ENCODE data around the gene TIAM2. TPM values are rescaled to one million over a fixed set of nuclear protein-coding genes. Genes with fewer than 3 reads are reported as not detected.

The TIAM2 gene
- total RNA-seq, 2 experiments from 2014 or later, result 5.4 to 6.2 TPM

DNA sequence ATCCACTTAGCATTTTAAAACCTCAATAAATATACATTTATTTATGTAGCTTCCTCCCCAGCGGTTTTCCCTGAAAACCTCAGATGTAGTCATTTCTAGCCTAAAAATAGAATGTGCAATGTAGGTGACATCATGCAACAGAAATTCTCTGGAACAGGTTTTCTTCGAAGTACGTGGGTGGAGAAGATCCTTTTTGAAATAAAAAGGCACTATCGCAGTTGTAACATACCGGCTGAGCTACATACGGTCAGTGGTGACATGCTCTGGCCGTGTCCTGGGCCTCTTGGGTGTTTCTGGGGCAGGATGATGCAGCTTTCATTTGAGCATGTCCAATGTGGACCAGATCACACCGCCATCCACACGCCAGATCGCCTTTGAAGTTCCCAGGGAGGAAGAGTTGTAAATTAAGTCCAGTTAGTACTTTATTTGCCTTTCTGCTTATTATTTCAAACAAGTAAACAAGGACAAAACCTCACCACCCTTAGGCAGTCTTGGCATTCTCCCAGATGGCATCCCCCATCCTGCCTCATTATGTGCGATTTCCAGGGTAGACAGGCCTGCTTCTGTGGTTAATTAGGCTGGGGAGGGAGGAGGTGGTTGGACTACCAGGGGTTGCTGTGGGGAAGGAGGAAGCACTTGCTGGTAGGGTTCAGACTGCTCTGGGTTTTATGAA lies 159.2 kb downstream of the TIAM2 start:
- intact Hi-C loops (cut with micrococcal nuclease; ENCODE audit: unreplicated experiment), result no loop called here
- no peak overlapping the region for H3K4me3 ChIP-seq (ENCODE audit: low read depth, low read length, poor library complexity, severe bottlenecking)

DNA sequence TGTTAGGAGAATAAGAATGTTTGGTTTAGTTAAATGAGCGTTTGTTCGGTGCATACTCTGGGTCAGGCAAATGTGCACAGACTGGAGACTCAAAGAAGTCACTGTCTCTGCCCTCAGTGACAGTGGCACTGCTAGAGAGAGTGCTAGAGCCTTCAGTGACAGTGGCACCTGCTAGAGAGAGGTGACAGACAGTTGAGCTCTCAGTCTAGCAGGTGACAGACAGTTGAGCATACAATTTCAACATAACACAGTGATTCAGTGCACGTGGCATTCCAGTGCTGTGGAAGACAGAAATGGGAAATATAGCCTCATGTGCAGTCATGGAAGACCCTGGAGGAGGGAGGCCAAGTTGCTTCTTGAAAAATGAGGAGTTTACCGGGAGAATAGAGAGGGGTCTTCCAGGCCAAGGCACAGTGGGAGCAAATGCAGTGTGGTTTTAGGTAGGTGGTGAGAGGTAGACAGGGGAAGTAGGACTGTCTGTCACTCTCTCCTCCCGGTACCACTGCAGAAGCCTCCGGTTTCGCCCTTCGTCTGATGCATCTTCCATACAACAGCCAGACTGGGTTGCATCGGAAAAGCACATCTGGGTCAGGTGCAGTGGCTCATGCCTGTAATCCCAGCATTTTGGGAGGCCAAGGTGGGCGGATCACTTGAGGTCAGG lies 160.8 kb downstream of the TIAM2 start:
- ChIA-PET CTCF (ENCODE audit: unreplicated experiment) (no interaction called here), POLR2A (interaction anchor here (0.7 kb wide), 1 partner anchor 342 kb away, joined by 3 read pairs; no protein-coding TSS in a partner anchor)
- no peaks in the 10 kb centered on the region for H4K20me1 ChIP-seq (ENCODE audit: insufficient read depth, low read length)
- no peak for TF ChIP-seq EZH2phosphoT487 (IDR thresholded peaks at IDR 0.05; ENCODE audit: borderline replicate concordance, low read depth, low read length)
- TF ChIP-seq, protein P1, sequence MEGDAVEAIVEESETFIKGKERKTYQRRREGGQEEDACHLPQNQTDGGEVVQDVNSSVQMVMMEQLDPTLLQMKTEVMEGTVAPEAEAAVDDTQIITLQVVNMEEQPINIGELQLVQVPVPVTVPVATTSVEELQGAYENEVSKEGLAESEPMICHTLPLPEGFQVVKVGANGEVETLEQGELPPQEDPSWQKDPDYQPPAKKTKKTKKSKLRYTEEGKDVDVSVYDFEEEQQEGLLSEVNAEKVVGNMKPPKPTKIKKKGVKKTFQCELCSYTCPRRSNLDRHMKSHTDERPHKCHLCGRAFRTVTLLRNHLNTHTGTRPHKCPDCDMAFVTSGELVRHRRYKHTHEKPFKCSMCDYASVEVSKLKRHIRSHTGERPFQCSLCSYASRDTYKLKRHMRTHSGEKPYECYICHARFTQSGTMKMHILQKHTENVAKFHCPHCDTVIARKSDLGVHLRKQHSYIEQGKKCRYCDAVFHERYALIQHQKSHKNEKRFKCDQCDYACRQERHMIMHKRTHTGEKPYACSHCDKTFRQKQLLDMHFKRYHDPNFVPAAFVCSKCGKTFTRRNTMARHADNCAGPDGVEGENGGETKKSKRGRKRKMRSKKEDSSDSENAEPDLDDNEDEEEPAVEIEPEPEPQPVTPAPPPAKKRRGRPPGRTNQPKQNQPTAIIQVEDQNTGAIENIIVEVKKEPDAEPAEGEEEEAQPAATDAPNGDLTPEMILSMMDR (conservative IDR thresholded peaks at IDR 0.05; ENCODE audit: low read length), result no peak
- H3K4me3 ChIP-seq (ENCODE audit: low read depth, low read length, poor library complexity, severe bottlenecking), result no peak overlapping the region
- peak overlapping the region; percentile 5; the same call in 1 of the 2 replicates for H3K4me2 ChIP-seq (ENCODE audit: low read length)
- no peak for DNase-seq (ENCODE audit: low spot score)
- H3K4me1 ChIP-seq (ENCODE audit: insufficient read depth, low read length, poor library complexity, severe bottlenecking), result peaks cover 42% of the 10 kb centered on the region
- H3K27ac ChIP-seq (ENCODE audit: low read depth, low read length, poor library complexity, severe bottlenecking), result no peak overlapping the region
- no peaks in the 10 kb centered on the region for H3K36me3 ChIP-seq (ENCODE audit: insufficient read depth, low read length)
- no peak overlapping the region for H2AFZ ChIP-seq (ENCODE audit: low read length)
- intact Hi-C loops (cut with micrococcal nuclease; ENCODE audit: unreplicated experiment), result no loop called here
- no peaks in the 10 kb centered on the region for H3K79me2 ChIP-seq (ENCODE audit: insufficient read depth, low read depth, low read length)
- H3K9me2 ChIP-seq (ENCODE audit: insufficient read depth, low read length), result no peaks in the 10 kb centered on the region
- no peaks in the 10 kb centered on the region for H3K9me3 ChIP-seq (ENCODE audit: low read length)
- no TSS peak for BruUV-seq (replicated peaks)

More for the DNA sequence above, 159.2 kb downstream of the TIAM2 start:
- Histone ChIP-seq H3K79me2 (ENCODE audit: insufficient read depth, low read depth, low read length) (no peaks in the 10 kb centered on the region), H4K20me1 (ENCODE audit: insufficient read depth, low read length) (no peaks in the 10 kb centered on the region), H3K4me1 (ENCODE audit: insufficient read depth, low read length, poor library complexity, severe bottlenecking) (peaks cover 36% of the 10 kb centered on the region), H3K9me2 (ENCODE audit: insufficient read depth, low read length) (no peaks in the 10 kb centered on the region), H3K27ac (ENCODE audit: low read depth, low read length, poor library complexity, severe bottlenecking) (no peak overlapping the region), H3K36me3 (ENCODE audit: insufficient read depth, low read length) (no peaks in the 10 kb centered on the region), H3K9me3 (ENCODE audit: low read length) (no peaks in the 10 kb centered on the region), H3K4me2 (ENCODE audit: low read length) (no peak overlapping the region), H2AFZ (ENCODE audit: low read length) (peak overlapping the region; percentile 74)
- DNase-seq (ENCODE audit: low spot score), result no peak
- TF ChIP-seq, protein P1 (conservative IDR thresholded peaks at IDR 0.05; ENCODE audit: low read length), result no peak
- no peak for TF ChIP-seq EZH2phosphoT487 (IDR thresholded peaks at IDR 0.05; ENCODE audit: borderline replicate concordance, low read depth, low read length)
- ChIA-PET CTCF (ENCODE audit: unreplicated experiment) (no interaction called here), POLR2A (interaction anchor here (0.6 to 1.4 kb wide), 3 partner anchors 11 to 302 kb away, joined by 3 to 6 read pairs (median 6); no protein-coding TSS in a partner anchor)
- BruUV-seq (replicated peaks), result no TSS peak

DNA sequence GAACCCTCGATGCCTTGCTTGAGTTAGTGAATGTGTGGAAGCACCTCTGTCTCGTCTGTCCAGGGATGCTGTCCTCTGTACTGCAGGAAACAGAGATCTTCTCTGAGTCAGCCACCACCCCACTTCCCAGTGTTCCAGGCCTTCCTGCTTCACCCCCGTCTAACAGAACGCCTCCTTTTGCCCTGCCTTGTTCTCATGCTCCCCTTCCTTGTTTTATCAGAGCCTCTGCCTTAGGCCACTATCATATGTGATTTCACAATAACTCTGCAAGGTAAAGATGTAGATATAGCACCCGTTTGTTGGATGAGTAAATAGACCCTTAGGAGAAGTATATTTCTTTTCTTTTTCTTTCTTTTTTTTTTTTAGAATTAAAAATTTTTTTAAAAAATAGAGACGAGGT lies 162.0 kb downstream of the TIAM2 start:
- Histone ChIP-seq H3K79me2 (ENCODE audit: insufficient read depth, low read depth, low read length) (no peaks in the 10 kb centered on the region), H3K9me2 (ENCODE audit: insufficient read depth, low read length) (no peaks in the 10 kb centered on the region), H3K9me3 (ENCODE audit: low read length) (no peaks in the 10 kb centered on the region), H3K27ac (ENCODE audit: low read depth, low read length, poor library complexity, severe bottlenecking) (no peak overlapping the region), H3K4me2 (ENCODE audit: low read length) (no peak overlapping the region), H3K36me3 (ENCODE audit: insufficient read depth, low read length) (no peaks in the 10 kb centered on the region), H2AFZ (ENCODE audit: low read length) (no peak overlapping the region; the same call in 1 of the 2 replicates), H3K4me1 (ENCODE audit: insufficient read depth, low read length, poor library complexity, severe bottlenecking) (peaks cover 45% of the 10 kb centered on the region), H4K20me1 (ENCODE audit: insufficient read depth, low read length) (no peaks in the 10 kb centered on the region), H3K4me3 (ENCODE audit: low read depth, low read length, poor library complexity, severe bottlenecking) (no peak overlapping the region)
- intact Hi-C loops (cut with micrococcal nuclease; ENCODE audit: unreplicated experiment), result no loop called here
- BruUV-seq (replicated peaks), result no TSS peak
- ChIA-PET POLR2A (no interaction called here), CTCF (ENCODE audit: unreplicated experiment) (interaction anchor here (1.4 kb wide), 1 partner anchor 14 kb away, joined by 5 read pairs; no protein-coding TSS in a partner anchor)
- DNase-seq (ENCODE audit: low spot score), result no peak
- no peak for TF ChIP-seq EZH2phosphoT487 (IDR thresholded peaks at IDR 0.05; ENCODE audit: borderline replicate concordance, low read depth, low read length)
- TF ChIP-seq, protein P1 (conservative IDR thresholded peaks at IDR 0.05; ENCODE audit: low read length), result no peak
